Prostate gland (tissue), 2 donors: Measurements from ENCODE around the gene DTWD2. TPM values are rescaled to one million over a fixed set of nuclear protein-coding genes. Genes with fewer than 3 reads are reported as not detected.

Source experiments
- DNase-seq: peaks from one replicate; pipeline ENCODE4 v3.0.0-alpha.2; 2019; ENCODE audit warnings: low spot score
- H3K27ac ChIP-seq, 2 donors: fragments of 200-600 bp; sonication (generic); 2 replicates each; pipeline ENCODE4 v1.5.1; 2017 to 2019
- H3K27me3 ChIP-seq: fragments of 200-600 bp; sonication (generic); replicated peaks from 2 replicates; pipeline ENCODE4 v1.5.1; 2019; ENCODE audit not compliant: insufficient read depth
- H3K36me3 ChIP-seq, 2 donors: fragments of 200-600 bp; sonication (generic); 1 replicate in 1 of 2; 2 replicates in 1 of 2; pipeline versions ENCODE4 v1.5.1 to v1.8.1; 2017 to 2019
- H3K4me1 ChIP-seq: fragments of 200-600 bp; sonication (generic); replicated peaks from 2 replicates; pipeline ENCODE4 v1.5.1; 2019
- H3K4me3 ChIP-seq, 2 donors: fragments of 200-600 bp; sonication (generic); 2 replicates each; pipeline ENCODE4 v1.5.1; 2017 to 2019
- H3K9me3 ChIP-seq: fragments of 200-600 bp; sonication (generic); 2 replicates; pipeline ENCODE4 v1.5.1; 2017
- POLR2A ChIP-seq: fragments of 450-650 bp; IDR thresholded peaks from one replicate; pipeline ENCODE4 v1.6.1; 2016; ENCODE audit warnings: antibody characterized with exemption, mild to moderate bottlenecking
- POLR2AphosphoS5 ChIP-seq: sonication (generic); formaldehyde crosslinking; IDR thresholded peaks from one replicate; pipeline ENCODE4 v1.6.1; 2017; ENCODE audit warnings: antibody characterized with exemption
- WGBS: methylation state at CpG from one replicate; pipeline ENCODE4 v1.1.5; 2018; 5-methylcytosine and 5-hydroxymethylcytosine counted together
- intact Hi-C: fragments of 100-400 bp; cut with DNase I; formaldehyde crosslinking; loops from one replicate; pipeline ENCODE4 v1.14.2; 2022
- total RNA-seq, 2 donors: library from RNA; depleted of rRNA; stranded (reverse); fragments of >200 nt; gene quantifications; one replicate each; pipeline ENCODE4 v1.1.0, GENCODE V29; 2016
- TF ChIP-seq, protein P1 (sequence below), 4 experiments: fragments of 200-600 bp in 2 of 4; fragments of 450-650 bp in 2 of 4; sonication (generic) in 2 of 4; IDR thresholded peaks; 1 replicate in 3 of 4; 2 replicates in 1 of 4; pipeline ENCODE4 v1.5.1; 2016 to 2019; ENCODE audit warnings: antibody characterized with exemption in 4 of 4, mild to moderate bottlenecking in 2 of 4, moderate library complexity in 2 of 4

DTWD2 gene
- total RNA-seq, 2 donors from 2014 or later = 13.4 to 15.5 TPM

DNA sequence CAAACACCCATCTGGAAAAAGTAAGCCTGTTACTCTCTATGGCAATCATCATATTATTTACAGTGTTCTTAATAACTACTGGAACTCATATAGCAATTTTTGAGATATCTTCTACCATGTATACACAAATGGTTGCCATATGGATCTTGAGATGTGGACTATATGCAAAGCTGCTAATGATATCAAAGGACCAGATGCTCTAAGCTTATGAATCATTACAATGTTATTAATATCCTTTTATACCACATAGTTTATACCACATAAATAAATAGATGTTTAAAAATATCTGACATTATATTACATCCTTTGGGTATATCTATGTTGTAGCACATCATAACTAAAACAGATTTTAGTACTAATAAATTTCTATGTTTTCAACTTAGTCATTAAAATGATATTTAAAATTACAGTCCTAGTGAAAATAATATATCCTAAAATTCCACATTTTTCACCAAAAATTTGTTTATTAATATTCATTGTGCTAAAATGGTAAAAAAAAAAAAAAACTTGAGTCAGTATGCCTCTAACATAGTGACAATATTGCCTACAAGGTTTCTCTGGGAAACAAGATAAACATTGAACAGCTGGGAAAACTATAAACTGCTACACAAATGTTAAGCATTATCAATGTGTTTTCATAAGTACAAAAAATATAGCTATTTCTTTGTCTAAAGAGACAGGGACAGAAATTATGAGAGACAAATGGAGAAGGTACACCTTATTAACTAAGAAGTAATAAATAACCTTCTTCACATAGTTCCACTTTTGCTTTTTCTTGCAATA lies 85.5 kb downstream of the DTWD2 start:
- no peaks in the 10 kb centered on the region for H3K36me3 ChIP-seq
- H3K27me3 ChIP-seq = no peaks in the 10 kb centered on the region
- no peak for DNase-seq
- no peak overlapping the region for H3K27ac ChIP-seq
- H3K4me3 ChIP-seq = no peak overlapping the region
- intact Hi-C loops = no loop called here
- TF ChIP-seq POLR2A (no peak), POLR2AphosphoS5 (no peak)
- TF ChIP-seq, protein P1, sequence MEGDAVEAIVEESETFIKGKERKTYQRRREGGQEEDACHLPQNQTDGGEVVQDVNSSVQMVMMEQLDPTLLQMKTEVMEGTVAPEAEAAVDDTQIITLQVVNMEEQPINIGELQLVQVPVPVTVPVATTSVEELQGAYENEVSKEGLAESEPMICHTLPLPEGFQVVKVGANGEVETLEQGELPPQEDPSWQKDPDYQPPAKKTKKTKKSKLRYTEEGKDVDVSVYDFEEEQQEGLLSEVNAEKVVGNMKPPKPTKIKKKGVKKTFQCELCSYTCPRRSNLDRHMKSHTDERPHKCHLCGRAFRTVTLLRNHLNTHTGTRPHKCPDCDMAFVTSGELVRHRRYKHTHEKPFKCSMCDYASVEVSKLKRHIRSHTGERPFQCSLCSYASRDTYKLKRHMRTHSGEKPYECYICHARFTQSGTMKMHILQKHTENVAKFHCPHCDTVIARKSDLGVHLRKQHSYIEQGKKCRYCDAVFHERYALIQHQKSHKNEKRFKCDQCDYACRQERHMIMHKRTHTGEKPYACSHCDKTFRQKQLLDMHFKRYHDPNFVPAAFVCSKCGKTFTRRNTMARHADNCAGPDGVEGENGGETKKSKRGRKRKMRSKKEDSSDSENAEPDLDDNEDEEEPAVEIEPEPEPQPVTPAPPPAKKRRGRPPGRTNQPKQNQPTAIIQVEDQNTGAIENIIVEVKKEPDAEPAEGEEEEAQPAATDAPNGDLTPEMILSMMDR (IDR thresholded peaks at IDR 0.05) = no peak
- H3K4me1 ChIP-seq = no peaks in the 10 kb centered on the region
- H3K9me3 ChIP-seq = no peaks in the 10 kb centered on the region

GRCh38 chr5:118894709-118895108 lies 93.6 kb downstream of the DTWD2 start:
- Histone ChIP-seq H3K36me3 (no peaks in the 10 kb centered on the region), H3K9me3 (no peaks in the 10 kb centered on the region), H3K4me1 (no peaks in the 10 kb centered on the region), H3K27me3 (no peaks in the 10 kb centered on the region), H3K27ac (no peak overlapping the region), H3K4me3 (no peak overlapping the region)
- no peak for DNase-seq
- intact Hi-C loops = no loop called here
- TF ChIP-seq POLR2AphosphoS5 = no peak
- 80% methylated on average over 1 of the region's 1 CpG for WGBS

- 71% methylated on average over 2 of the region's 2 CpGs for WGBS
- Histone ChIP-seq H3K4me3 (no peak overlapping the region), H3K4me1 (no peaks in the 10 kb centered on the region), H3K27ac (no peak overlapping the region), H3K9me3 (no peaks in the 10 kb centered on the region), H3K27me3 (no peaks in the 10 kb centered on the region), H3K36me3 (no peaks in the 10 kb centered on the region)
- DNase-seq = no peak
- intact Hi-C loops = no loop called here
- TF ChIP-seq POLR2A = no peak
These were observed 97.1 kb downstream of the DTWD2 start for GRCh38 chr5:118891252-118891651.

DNA sequence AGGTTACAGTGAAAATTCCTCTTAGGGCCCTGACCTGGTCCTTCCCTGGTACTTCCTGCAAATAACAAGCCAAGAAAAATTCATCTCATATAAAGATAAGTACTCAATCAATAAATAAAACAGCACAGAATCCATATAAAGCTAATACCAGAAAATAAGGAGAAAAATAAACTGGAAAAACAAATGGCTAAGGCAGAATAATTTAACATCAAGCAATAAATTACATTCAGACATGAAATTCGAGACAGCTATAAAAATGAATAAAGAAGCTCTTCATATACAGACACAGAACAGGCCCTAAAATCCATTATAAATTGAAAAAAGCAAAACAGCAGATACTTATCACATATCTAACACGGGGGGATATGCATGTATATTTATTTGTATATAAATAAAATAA lies 99.2 kb downstream of the DTWD2 start:
- intact Hi-C loops = no loop called here
- WGBS = 52% methylated on average over 2 of the region's 2 CpGs
- H3K4me1 ChIP-seq = no peaks in the 10 kb centered on the region

DNA sequence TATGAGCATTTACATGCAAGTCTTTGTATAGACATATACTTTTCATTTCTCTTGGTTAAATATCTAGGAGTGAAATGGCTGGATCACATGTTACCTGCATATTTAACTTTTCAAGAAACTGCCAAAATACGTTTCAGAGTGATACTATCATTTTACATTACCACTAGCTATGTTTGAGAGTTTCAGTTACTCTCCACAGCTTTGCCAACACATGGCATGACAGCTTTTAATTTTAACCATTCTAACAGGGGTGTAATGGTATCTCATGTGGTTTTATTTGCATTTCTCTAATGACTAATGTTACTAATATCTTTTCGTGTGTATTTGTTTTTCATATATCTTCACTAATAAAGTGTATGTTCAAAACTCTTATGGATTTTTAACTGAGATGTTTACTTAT lies 99.8 kb downstream of the DTWD2 start:
- Histone ChIP-seq H3K27ac (no peak overlapping the region), H3K9me3 (no peaks in the 10 kb centered on the region), H3K36me3 (no peaks in the 10 kb centered on the region), H3K4me3 (no peak overlapping the region), H3K4me1 (no peaks in the 10 kb centered on the region), H3K27me3 (no peaks in the 10 kb centered on the region)
- WGBS = 81% methylated on average over 2 of the region's 2 CpGs
- DNase-seq = no peak
- intact Hi-C loops = no loop called here
- TF ChIP-seq POLR2AphosphoS5 (no peak), POLR2A (no peak)

More for the DNA sequence above, 99.2 kb downstream of the DTWD2 start:
- Histone ChIP-seq H3K27me3 (no peaks in the 10 kb centered on the region), H3K4me3 (no peak overlapping the region), H3K36me3 (no peaks in the 10 kb centered on the region), H3K9me3 (no peaks in the 10 kb centered on the region), H3K27ac (no peak overlapping the region)
- TF ChIP-seq, protein P1 (IDR thresholded peaks at IDR 0.05) = no peak
- TF ChIP-seq POLR2A = no peak
- no peak for TF ChIP-seq POLR2AphosphoS5
- no peak for DNase-seq

DNA sequence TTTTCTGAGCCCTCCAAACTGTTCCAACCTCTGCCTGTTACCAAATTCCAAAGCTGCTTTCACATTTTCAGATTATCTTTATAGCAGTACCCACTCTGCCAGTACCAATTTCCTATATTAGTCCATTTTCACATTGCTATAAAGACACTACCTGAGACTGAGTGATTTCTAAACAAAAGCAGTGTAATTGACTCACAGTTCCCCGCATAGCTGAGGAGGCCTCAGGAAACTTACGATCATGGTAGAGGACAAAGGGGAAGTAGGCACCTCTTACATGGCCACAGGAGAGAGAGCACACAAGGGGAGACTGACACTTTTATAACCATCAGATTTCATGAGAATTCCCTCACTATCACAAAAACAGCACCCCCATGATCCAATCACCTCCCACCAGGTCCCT lies 105.0 kb downstream of the DTWD2 start:
- DNase-seq = no peak
- Histone ChIP-seq H3K9me3 (no peaks in the 10 kb centered on the region), H3K36me3 (no peaks in the 10 kb centered on the region)

More for the DNA sequence above, 105.0 kb downstream of the DTWD2 start:
- H3K4me1 ChIP-seq = no peaks in the 10 kb centered on the region
- H3K27me3 ChIP-seq = no peaks in the 10 kb centered on the region
- TF ChIP-seq POLR2A (no peak), POLR2AphosphoS5 (no peak)
- TF ChIP-seq, protein P1 (IDR thresholded peaks at IDR 0.05) = no peak
- H3K4me3 ChIP-seq = no peak overlapping the region
- intact Hi-C loops = no loop called here
- 87% methylated on average over 2 of the region's 2 CpGs for WGBS
- no peak overlapping the region for H3K27ac ChIP-seq
